WI38 (cell line): ENCODE measurements around the gene SPATS2.

Source experiments
- H3K4me3 ChIP-seq: 2 replicates; pipeline ENCODE4 v1.5.1; 2011; ENCODE audit warnings: low read depth, mild to moderate bottlenecking, control low read depth, low read length
- CTCF ChIP-seq: IDR thresholded peaks from 2 replicates; pipeline ENCODE4 v1.5.1; 2012; ENCODE audit warnings: low read depth, mild to moderate bottlenecking, control low read depth, low read length

The SPATS2 gene

GRCh38 chr12:49344486-49345050, 22.7 kb upstream of the SPATS2 start:
- no peak for TF ChIP-seq CTCF
- H3K4me3 ChIP-seq, result no peak overlapping the region

DNA sequence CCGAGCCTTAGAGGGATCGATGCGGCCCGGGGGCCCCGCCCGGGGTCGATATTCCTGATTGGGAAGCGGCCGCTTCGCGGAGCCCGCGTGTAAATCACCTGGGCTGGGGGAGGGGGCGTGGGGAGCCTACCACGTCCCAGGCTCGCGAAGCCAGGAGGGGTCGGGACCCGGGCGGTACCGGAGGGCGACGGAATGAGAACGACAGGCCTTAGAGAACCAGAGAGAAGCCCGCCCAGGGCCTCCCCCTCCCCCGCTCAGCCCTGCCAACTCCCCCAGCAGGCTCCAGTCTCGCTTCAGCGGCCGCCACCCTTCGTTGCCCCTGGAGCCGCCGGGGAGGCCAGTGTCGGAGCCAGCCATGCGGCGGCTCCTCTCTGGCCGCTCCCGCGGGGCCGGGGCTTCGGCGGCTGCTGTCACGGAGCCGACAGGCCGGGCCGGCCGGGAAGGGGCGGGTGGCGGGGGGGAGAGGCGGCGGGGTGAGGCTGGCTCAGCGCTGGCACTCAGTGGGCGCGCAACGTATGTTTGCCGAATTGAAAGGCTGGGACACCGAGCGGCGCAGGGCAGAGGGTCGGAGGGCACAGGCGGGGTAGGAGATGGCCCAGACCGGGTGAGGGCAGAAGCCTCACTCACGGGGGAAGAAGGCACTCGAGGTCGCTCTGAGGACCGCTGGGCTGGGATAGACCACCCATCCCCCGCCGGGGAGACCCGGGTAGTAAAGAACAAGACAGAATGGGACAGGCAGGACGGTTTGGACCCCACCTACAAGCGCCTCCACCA, 22.0 kb upstream of the SPATS2 start:
- no peak for TF ChIP-seq CTCF
- H3K4me3 ChIP-seq, result peak overlapping the region; percentile 40

- H3K4me3 ChIP-seq, result peak overlapping the region; percentile 40
- no peak for TF ChIP-seq CTCF
These were observed 21.2 kb upstream of the SPATS2 start for GRCh38 chr12:49345825-49346658.

DNA sequence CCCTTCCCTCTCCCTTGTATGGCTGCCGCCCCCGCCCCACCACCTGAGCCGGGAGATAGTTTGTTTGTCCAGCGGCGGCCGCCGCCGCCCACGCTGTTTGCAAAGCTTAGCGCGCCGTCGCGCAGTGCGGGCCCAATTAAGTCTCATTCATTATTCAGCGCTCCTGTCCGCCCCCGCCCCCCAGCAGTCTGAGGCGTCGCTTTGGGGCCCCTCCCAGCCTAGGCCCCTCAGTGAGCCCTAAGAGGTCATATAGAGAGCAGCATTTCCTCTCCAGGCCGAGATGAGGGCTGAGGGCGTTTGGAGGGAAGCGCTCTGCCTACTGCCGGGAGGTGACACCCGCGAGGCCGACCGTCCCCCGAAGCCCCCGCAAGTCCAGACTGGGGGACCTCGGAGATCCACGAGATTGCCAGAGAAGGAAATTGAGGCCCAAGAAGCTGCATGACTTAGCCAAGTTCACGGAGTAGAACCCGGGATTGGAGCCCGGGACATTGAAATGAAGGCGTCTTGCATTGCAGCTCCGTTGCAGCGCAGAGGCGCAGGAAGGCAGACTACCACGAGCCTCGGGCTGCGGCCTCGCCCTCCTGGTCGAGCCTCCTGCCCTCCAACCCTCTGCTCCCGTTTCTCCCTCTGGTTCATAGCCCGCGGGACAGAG, 20.5 kb upstream of the SPATS2 start, which contains the start of gene DNAJC22:
TSS of gene DNAJC22 (plus strand) at position 230 of the 652 bp plus-strand sequence. CDS start 1,985 bp downstream, outside the sequence.
- peak within 1 kb of the TSS; percentile 55 for H3K4me3 ChIP-seq
- TF ChIP-seq CTCF, result no peak

DNA sequence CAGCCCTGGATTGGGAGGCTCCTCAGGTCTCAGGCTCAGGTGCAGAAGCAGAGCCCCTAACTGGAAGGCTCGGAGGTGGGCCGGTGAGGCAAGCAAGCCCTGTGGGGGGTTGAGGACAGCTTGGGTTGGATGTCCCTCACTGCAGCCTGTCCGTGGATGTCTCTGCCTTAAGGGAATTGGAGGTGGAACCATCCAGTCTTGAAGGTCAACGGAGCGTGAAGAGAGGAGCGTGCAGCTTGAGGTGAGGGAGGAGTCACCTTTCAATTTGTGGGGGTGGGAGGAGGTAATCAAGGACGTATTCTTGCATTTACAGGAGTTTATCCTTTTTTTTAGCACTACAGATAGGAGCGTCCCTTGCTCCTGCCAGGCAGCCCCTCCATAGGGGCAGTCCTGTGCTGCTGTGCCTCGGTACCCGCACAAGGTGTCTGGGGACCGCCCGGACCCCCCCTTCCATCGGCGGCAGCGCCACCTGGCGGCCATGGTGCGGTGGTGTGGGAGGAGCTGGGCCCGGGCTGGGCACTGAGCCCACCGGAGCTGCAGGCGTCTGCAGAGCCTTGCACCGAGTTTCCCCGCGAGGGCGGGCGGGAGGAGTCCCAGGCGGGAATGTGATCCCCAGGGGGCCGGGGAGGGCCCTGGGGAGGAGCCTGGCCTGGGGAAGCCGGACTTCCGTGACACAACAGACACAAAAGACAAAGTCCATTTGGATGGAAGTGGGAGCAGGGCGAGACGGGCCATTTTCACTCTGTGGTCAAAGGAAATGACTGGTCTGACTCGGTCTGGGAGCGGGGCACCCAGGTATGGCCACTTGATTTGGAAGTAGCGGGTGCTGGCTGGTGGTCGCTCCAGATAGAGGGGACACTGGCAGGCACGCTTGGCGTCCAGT, 19.7 kb upstream of the SPATS2 start:
- peak overlapping the region; percentile 55 for H3K4me3 ChIP-seq
- peak; percentile 87 for TF ChIP-seq CTCF

GRCh38 chr12:49348781-49349180, 18.5 kb upstream of the SPATS2 start:
- TF ChIP-seq CTCF, result no peak
- no peak overlapping the region for H3K4me3 ChIP-seq
